Calu3 (cell line): ENCODE data around the gene PES1. TPM values are rescaled to one million over a fixed set of nuclear protein-coding genes. Genes with fewer than 3 reads are reported as not detected.
"Not testable (repeated sequence)": the region's sequence is repeated elsewhere in the genome, so short reads cannot be mapped to it uniquely, and the experiment has no call there.

Experiments
- BruUV-seq: library from RNA; stranded (reverse); fragments of 400-500 nt; replicated peaks from 2 replicates; lab custom pipeline; 2021; lab: Mats Ljungman, UMichigan
- CTCF ChIA-PET: fragments of 300-600 bp; sonication (Branson Sonifier 250); formaldehyde crosslinking; loops from one replicate; lab custom pipeline; 2022; ENCODE audit warnings: antibody characterized with exemption; lab: Charles Lee
- DNase-seq: peaks from one replicate; pipeline ENCODE4 v3.0.0; 2022
- H3K27ac Mint-ChIP-seq: one replicate; pipeline ENCODE4 v1.8.0; 2022; ENCODE audit warnings: mixed read lengths; ENCODE audit not compliant: unreplicated experiment
- H3K27me3 Mint-ChIP-seq: one replicate; pipeline ENCODE4 v1.8.0; 2022; ENCODE audit warnings: mixed read lengths; ENCODE audit not compliant: unreplicated experiment
- H3K36me3 Mint-ChIP-seq: one replicate; pipeline ENCODE4 v1.8.0; 2022; ENCODE audit warnings: mild to moderate bottlenecking, moderate library complexity, mixed read lengths; ENCODE audit not compliant: insufficient read depth, unreplicated experiment
- H3K4me1 Mint-ChIP-seq: one replicate; pipeline ENCODE4 v1.8.0; 2022; ENCODE audit warnings: mild to moderate bottlenecking, low read depth, mixed read lengths; ENCODE audit not compliant: unreplicated experiment
- H3K4me3 Mint-ChIP-seq: one replicate; pipeline ENCODE4 v1.8.0; 2022; ENCODE audit warnings: mild to moderate bottlenecking, low read depth, moderate library complexity, mixed read lengths; ENCODE audit not compliant: unreplicated experiment
- H3K9me3 Mint-ChIP-seq: one replicate; pipeline ENCODE4 v1.8.0; 2022; ENCODE audit warnings: low read depth, mixed read lengths; ENCODE audit not compliant: unreplicated experiment
- CTCF ChIP-seq: fragments of 200-600 bp; IDR thresholded peaks from one replicate; pipeline ENCODE4 v1.8.0; 2022; ENCODE audit warnings: antibody characterized with exemption; ENCODE audit not compliant: unreplicated experiment
- intact Hi-C: fragments of 100-400 bp; cut with micrococcal nuclease; formaldehyde crosslinking; loops from one replicate; pipeline ENCODE4 v1.10.0; 2022; ENCODE audit not compliant: unreplicated experiment
- total RNA-seq: library from RNA; stranded (reverse); gene quantifications from 2 replicates; pipeline ENCODE4 v1.2.3, GENCODE V29; 2022

PES1 gene
- total RNA-seq, 1 experiment from 2014 or later = 98.9 TPM

DNA sequence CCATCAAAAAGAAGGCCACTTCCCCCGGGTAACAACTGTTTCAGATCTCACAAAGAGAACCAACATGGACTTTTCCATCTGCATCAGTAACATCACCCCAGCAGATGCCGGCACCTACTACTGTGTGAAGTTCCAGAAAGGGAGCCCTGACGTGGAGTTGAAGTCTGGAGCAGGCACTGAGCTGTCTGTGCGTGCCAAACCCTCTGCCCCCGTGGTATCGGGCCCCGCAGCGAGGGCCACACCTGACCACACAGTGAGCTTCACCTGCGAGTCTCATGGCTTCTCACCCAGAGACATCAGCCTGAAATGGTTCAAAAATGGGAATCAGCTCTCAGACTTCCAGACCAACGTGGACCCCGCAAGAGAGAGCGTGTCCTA, 48.9 kb downstream of the PES1 start:
- intact Hi-C loops = no loop called here
- TF ChIP-seq CTCF = no peak
- peaks cover 43% of the 10 kb centered on the region for H3K27me3 Mint-ChIP-seq
- peak overlapping the region; percentile 46 for H3K4me3 Mint-ChIP-seq
- no peak overlapping the region for H3K27ac Mint-ChIP-seq
- CTCF ChIA-PET = interaction anchor here (0.6 kb wide), 1 partner anchor 385 kb away, joined by 3 read pairs; no protein-coding TSS in a partner anchor
- H3K9me3 Mint-ChIP-seq = no peaks in the 10 kb centered on the region
- no TSS peak for BruUV-seq
- H3K36me3 Mint-ChIP-seq = no peaks in the 10 kb centered on the region
- no peaks in the 10 kb centered on the region for H3K4me1 Mint-ChIP-seq
- DNase-seq = no peak

DNA sequence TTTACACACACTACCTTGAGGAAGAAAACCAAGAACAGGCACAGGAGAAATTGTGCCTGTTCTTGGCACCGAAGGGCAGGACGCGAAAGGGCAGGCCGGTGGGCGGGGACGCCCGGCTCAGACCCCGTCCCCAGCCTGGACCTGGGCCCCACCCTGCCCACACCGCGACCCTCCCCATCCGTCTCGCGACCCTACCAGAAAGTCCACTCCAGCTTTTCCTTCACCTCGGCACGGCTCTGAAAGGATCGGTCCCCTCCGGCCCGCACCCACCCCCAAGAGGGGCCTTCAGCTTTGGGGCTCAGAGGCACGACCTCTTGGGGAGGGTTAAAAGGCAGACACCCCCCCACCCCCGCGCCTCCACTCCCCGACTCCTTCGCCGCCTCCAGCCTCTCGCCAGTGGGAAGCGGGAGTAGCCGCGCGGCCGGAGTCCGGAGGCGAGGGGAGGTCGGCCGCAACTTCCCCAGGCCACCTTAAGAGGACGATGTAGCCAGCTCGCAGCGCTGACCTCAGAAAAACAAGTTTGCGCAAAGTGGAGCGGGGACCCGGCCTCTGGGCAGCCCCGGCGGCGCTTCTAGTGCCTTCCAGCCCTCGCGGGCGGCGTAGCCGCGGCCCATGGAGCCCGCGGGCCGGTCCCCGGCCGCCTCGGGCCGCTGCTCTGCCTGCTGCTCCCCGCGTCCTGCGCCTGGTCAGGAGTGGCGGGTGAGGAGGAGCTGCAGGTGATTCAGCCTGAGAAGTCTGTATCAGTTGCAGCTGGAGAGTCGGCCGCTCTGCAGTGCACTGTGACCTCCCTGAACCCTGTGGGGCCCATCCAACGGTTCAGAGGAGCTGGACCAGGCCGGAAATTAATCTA, 49.5 kb downstream of the PES1 start:
- no TSS peak for BruUV-seq
- Mint-ChIP-seq H3K36me3 (no peaks in the 10 kb centered on the region), H3K4me3 (peak overlapping the region; percentile 46), H3K27ac (no peak overlapping the region), H3K9me3 (no peaks in the 10 kb centered on the region), H3K4me1 (no peaks in the 10 kb centered on the region), H3K27me3 (peaks cover 43% of the 10 kb centered on the region)
- DNase-seq = no peak
- no peak for TF ChIP-seq CTCF
- CTCF ChIA-PET = interaction anchor here (0.6 kb wide), 1 partner anchor 384 kb away, joined by 3 read pairs; no protein-coding TSS in a partner anchor
- intact Hi-C loops = no loop called here

DNA sequence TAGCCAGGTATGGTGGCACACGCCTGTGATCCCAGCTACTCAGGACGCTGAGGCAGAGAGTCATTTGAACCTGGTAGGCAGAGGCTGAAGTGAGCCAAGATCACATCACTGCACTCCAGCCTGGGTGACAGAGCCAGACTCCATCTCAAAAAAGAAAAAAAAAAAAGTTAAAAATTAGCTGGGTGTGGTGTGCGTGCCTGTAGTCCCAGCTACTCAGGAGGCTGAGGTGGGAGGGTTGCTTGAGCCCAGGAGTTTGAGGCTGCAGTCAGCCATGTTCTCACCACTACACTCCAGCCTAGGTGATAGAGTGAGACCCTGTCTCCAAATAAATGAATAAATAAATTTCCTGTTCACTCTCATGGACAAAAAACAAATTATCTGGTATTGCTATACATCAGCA, 50.2 kb downstream of the PES1 start:
- not testable (repeated sequence) for H3K4me3 Mint-ChIP-seq

DNA sequence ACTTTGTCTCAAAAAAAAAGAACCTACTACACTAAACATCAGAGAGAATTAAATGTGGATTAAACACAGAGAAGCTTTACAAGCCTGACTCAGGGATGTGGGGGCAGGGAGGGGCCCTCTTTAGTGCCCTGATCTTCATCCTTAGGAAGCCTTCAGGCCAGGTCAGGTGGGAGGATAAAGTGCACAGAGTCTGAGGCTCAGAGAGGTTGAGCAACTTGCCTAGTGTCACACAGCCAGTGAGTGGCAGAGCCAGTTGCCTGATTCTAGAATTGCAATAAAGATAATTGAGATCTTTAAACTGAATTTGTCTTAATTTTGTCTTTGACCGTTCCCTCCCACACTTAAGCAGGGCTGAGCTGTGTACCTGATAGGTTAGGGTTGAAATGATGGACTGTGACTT, 52.3 kb downstream of the PES1 start:
- H3K27me3 Mint-ChIP-seq = peaks cover 34% of the 10 kb centered on the region
- H3K4me3 Mint-ChIP-seq = no peak overlapping the region

More for the DNA sequence above, 50.2 kb downstream of the PES1 start:
- DNase-seq, intact Hi-C loops, H3K27ac Mint-ChIP-seq, H3K36me3 Mint-ChIP-seq, H3K4me1 Mint-ChIP-seq, BruUV-seq, H3K9me3 Mint-ChIP-seq: not testable (repeated sequence)
- H3K27me3 Mint-ChIP-seq = peaks cover 43% of the 10 kb centered on the region
- CTCF ChIA-PET = interaction anchor here (0.9 kb wide), 1 partner anchor 73 kb away, joined by 3 read pairs; no protein-coding TSS in a partner anchor

More for the DNA sequence above, 52.3 kb downstream of the PES1 start:
- Mint-ChIP-seq H3K36me3 (no peaks in the 10 kb centered on the region), H3K9me3 (no peaks in the 10 kb centered on the region), H3K4me1 (peaks cover 8% of the 10 kb centered on the region), H3K27ac (no peak overlapping the region)
- CTCF ChIA-PET = no interaction called here
- DNase-seq = no peak
- no TSS peak for BruUV-seq
- TF ChIP-seq CTCF = no peak
- intact Hi-C loops = no loop called here
